Measurements from ENCODE around the gene TMEM131. TPM values are rescaled to one million over a fixed set of nuclear protein-coding genes. Genes with fewer than 3 reads are reported as not detected.
A peak's percentile ranks its signal among the peaks of the same experiment; 100 is the strongest.

Gene TMEM131
- total and polyA plus RNA-seq, 7 donors, result 7.7 to 33.3 (median 20.1) TPM

- Histone ChIP-seq H3K27me3 (ENCODE audit: insufficient read depth in 3 of 3, low read length in 2 of 3) (no peaks in the 10 kb centered on the region), H3K36me3 (ENCODE audit: insufficient read depth in 1 of 2, low read depth in 1 of 2) (no peaks in the 10 kb centered on the region), H3K27ac (peak overlapping the region; percentile 46), H3K4me1 (peaks cover 37% of the 10 kb centered on the region), H3K9me3 (peaks cover 4% of the 10 kb centered on the region), H3K4me3 (no peak overlapping the region)
- TF ChIP-seq CTCF (IDR thresholded peaks at IDR 0.05), result no peak
- intact Hi-C loops (cut with DNase I), result loop anchor here in 1 of 2 donors (5.0 kb wide), 1 partner anchor 118 kb away; no protein-coding TSS in a partner anchor
- WGBS, 3 donors, result 65 to 82% (median 72%) methylated on average over 12 of the region's 12 CpGs
- ATAC-seq, result no peak
- DNase-seq, result no peak
Observed at GRCh38 chr2:98039085-98039756, 43.5 kb upstream of the TMEM131 start.

- DNase-seq (no peak), ATAC-seq (no peak)
- H3K9me3 ChIP-seq, result no peaks in the 10 kb centered on the region
- intact Hi-C loops (cut with DNase I), result loop anchor here in 1 of 2 donors (5.0 kb wide), 1 partner anchor 120 kb away; no protein-coding TSS in a partner anchor
- no peak for TF ChIP-seq CTCF (IDR thresholded peaks at IDR 0.05)
- WGBS, 3 donors, result 47 to 53% (median 48%) methylated on average over 2 of the region's 2 CpGs
- no peaks in the 10 kb centered on the region for H3K27me3 ChIP-seq (ENCODE audit: insufficient read depth in 3 of 3, low read length in 2 of 3)
- H3K4me1 ChIP-seq, result peaks cover 37% of the 10 kb centered on the region
- no peaks in the 10 kb centered on the region for H3K36me3 ChIP-seq (ENCODE audit: insufficient read depth in 1 of 2, low read depth in 1 of 2)
- peak overlapping the region; percentile 76 for H3K27ac ChIP-seq
- no peak overlapping the region for H3K4me3 ChIP-seq
Observed at GRCh38 chr2:98037666-98038336, 42.1 kb upstream of the TMEM131 start.

- ATAC-seq (peak in 1 of 4 donors; percentile 14), DNase-seq (no peak)
- 27 to 31% (median 28%) methylated on average over 2 of the region's 2 CpGs for WGBS, 3 donors
- H3K9me3 ChIP-seq, result no peaks in the 10 kb centered on the region
- intact Hi-C loops (cut with DNase I), result loop anchor here in 1 of 2 donors (5.0 kb wide), 1 partner anchor 120 kb away; no protein-coding TSS in a partner anchor
- no peaks in the 10 kb centered on the region for H3K27me3 ChIP-seq (ENCODE audit: insufficient read depth in 3 of 3, low read length in 2 of 3)
- no peak overlapping the region for H3K4me3 ChIP-seq
- no peak for TF ChIP-seq CTCF (IDR thresholded peaks at IDR 0.05)
- H3K27ac ChIP-seq, result peak overlapping the region; percentile 76
- H3K4me1 ChIP-seq, result peaks cover 37% of the 10 kb centered on the region
- no peaks in the 10 kb centered on the region for H3K36me3 ChIP-seq (ENCODE audit: insufficient read depth in 1 of 2, low read depth in 1 of 2)
Observed at GRCh38 chr2:98037206-98037605, 41.5 kb upstream of the TMEM131 start.

GRCh38 chr2:98036349-98037000 lies 40.7 kb upstream of the TMEM131 start:
- Histone ChIP-seq H3K27me3 (ENCODE audit: insufficient read depth in 3 of 3, low read length in 2 of 3) (no peaks in the 10 kb centered on the region), H3K27ac (peak overlapping the region; percentile 76), H3K9me3 (no peaks in the 10 kb centered on the region), H3K36me3 (ENCODE audit: insufficient read depth in 1 of 2, low read depth in 1 of 2) (no peaks in the 10 kb centered on the region), H3K4me1 (peaks cover 37% of the 10 kb centered on the region), H3K4me3 (no peak overlapping the region)
- intact Hi-C loops (cut with DNase I), result loop anchor here in 1 of 2 donors (5.0 kb wide), 1 partner anchor 121 kb away; no protein-coding TSS in a partner anchor
- peak; percentile 93 to 97 (median 94) for ATAC-seq
- DNase-seq, result peak; percentile 57 to 79
- WGBS, 3 donors, result 21 to 26% (median 25%) methylated on average over 8 of the region's 8 CpGs
- no peak for TF ChIP-seq CTCF (IDR thresholded peaks at IDR 0.05)

All from psoas muscle (tissue), 8 donors.